ENCODE measurements around the gene SMTNL2.
A peak's percentile ranks its signal among the peaks of the same experiment; 100 is the strongest.

The SMTNL2 gene

DNA sequence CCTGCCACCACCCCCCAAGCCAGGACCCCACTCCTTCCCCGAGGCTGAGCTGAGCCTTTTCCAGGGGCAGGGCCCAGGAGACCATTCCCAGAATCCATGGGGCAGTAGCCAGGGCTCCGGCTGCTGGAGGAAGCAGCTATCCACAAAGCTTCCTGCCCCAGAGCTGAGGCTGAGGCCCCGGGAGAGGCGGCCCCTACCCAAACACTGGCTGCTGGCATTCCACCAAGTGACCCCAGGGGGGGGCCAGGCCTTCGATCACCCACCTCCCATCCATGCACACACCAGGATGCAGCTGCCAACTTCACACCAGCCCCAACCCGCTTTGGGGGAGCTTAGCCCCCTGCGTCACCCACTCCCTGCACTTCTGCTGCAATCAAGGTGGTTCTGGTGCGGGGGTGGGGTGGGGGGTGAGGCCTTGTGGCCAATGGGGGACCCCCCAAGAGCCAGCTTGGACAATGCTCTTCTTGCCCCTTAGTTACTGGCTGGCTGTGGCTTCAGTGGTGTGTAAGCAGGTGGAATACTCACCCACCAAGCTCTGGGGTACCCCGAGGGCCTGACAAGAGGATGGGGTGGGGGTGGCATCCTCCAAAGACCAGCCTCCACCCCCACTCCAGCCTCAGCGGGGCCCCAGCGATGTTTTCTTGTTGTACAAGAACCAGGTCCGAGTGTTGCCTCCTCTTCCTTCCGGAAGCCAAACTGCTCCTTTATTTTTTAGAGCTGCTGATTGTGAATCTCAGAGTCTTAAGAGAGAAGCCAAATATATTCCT is 45.9 kb upstream of the SMTNL2 start:
- TF ChIP-seq, protein P1, sequence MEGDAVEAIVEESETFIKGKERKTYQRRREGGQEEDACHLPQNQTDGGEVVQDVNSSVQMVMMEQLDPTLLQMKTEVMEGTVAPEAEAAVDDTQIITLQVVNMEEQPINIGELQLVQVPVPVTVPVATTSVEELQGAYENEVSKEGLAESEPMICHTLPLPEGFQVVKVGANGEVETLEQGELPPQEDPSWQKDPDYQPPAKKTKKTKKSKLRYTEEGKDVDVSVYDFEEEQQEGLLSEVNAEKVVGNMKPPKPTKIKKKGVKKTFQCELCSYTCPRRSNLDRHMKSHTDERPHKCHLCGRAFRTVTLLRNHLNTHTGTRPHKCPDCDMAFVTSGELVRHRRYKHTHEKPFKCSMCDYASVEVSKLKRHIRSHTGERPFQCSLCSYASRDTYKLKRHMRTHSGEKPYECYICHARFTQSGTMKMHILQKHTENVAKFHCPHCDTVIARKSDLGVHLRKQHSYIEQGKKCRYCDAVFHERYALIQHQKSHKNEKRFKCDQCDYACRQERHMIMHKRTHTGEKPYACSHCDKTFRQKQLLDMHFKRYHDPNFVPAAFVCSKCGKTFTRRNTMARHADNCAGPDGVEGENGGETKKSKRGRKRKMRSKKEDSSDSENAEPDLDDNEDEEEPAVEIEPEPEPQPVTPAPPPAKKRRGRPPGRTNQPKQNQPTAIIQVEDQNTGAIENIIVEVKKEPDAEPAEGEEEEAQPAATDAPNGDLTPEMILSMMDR (IDR thresholded peaks at IDR 0.05) = no peak

DNA sequence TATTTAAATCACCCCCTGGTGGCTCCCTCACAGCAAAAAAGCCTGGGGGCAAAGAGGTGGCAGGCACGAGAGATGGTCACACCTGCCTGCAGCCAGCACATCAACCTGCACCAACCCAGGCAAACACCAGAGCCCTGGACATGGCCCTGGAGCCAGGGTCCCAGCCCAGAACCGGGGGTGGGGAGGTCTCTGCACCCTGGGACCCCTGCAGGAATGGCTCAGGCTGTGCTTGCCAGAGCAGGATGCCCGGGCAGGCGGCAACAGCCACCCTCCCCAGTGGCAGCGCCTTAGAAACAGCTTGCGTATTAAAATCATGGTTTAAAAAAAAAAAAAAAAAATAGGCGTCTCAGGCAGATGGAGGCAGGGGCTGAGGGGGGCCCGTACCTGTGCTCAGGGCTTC is 45.3 kb upstream of the SMTNL2 start:
- TF ChIP-seq, protein P1 (IDR thresholded peaks at IDR 0.05) = no peak

DNA sequence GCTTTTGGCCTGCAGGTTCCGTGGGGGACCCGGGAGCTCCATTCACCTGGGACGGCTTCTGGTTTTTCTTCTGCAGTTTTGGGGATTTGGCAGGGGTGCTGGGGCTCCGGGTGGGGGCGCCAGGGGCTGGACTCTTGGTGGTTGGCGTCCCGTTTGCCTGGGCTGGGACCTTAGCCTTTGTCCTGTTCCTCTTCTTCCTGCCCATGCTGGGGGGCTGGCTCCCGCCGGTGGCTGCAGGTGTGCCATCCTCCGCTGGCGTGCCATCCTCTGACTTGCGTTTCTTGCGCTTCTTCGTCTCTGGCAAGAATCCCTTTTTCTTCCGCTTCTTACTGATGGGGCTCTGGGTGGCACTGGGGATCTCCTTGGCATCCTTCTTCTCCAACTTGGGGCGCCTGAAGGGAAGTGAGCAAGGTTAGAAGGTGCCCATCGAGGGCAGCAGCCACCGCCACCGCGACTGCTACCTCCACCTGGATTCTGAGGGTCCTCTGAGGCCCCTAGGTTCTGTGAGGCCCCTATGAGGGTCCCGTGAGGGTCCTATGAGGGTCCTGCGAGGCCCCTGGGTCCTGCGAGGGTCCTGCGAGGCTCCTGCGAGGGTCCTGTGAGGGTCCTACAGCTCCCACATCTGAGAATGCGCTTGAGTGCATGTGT is 44.6 kb upstream of the SMTNL2 start:
- TF ChIP-seq, protein P1 (IDR thresholded peaks at IDR 0.05) = no peak

DNA sequence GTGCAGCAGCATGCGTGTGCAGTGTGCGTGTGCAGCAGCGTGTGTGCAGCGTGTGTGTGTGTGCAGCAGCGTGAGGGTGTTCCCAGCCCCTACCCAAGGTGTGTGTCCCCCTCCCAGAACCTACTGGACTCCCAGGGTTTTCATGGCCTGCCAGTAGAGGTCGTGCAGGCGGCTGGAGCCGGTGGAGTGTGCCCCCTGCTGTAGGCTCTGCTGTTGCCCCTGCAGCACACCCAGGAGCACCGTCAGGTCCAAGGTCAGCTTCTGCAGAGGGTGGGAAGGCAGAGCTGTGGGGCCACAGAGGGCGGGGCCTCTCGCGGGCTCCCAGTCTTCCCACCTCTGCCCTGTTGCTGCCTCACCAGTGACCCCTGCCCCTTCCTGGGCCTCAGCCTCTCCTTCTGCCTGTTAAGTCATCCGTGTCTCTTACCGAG is 44.1 kb upstream of the SMTNL2 start:
- TF ChIP-seq, protein P1 (IDR thresholded peaks at IDR 0.05) = no peak

DNA sequence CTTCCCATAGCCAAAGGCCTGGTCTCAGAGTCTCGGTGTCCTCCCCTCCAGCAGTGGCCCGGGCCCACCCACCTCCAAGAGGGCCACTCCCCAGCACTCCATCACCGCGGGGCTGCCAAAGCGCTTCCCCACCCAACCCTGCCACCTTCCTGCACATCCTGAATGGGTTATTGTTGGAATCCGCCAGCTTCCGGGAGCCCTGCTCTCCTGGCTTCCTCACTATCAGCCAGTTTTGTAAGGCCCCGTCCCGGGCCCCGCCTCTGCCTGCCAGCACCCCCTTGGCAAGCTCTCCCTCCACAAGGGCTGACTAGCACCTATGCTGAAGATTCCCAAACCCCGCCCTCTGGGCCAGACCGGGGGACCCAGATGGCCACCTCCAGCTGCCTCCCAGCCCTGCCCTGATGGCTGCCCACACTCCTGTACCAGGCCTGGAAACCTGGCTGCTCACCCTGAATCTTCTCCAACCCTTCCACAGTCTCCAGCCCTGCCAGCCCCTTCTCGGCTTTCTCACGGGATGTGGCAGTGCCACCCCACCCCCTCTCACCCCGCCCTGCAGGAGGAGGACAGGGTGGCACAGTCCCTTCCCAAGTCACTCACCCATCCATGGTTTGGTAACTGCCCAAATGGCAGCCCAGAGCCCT is 43.5 kb upstream of the SMTNL2 start:
- TF ChIP-seq, protein P1 (IDR thresholded peaks at IDR 0.05) = no peak

DNA sequence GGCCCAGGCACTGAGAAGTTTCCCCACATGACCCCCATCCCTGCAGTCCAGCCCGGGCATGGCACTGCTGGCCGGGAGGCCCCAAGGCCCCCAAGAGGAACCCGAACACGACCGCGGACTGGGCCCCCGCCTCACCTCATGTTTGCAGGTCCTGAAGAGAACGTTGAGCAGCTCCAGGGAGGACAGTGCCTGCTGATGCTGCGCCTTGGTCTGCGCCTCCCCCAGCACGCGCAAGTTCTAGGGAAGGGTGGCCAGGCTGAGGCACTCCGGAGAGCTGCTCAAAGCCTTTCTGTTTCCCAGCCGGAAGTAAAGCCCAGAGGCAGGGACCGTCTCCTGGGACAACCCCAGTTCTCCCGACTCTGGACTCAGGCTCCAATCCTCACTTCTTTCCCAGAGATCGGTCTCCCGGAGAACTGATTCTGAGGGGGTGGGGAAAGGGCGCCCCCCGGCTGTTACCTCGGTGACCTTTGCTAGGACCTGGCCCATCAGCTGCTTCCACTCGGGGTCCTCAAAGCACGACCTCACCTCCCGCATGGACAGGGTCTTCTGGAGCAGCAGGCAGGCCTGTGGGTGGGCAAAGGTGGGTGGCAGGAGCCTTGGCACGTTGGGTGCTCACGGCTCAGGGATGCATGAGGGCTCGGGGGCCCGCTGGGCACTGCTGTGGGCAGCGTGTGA is 42.9 kb upstream of the SMTNL2 start:
- TF ChIP-seq, protein P1 (IDR thresholded peaks at IDR 0.05) = peak; percentile 26; the same call in 1 of the 2 replicates

DNA sequence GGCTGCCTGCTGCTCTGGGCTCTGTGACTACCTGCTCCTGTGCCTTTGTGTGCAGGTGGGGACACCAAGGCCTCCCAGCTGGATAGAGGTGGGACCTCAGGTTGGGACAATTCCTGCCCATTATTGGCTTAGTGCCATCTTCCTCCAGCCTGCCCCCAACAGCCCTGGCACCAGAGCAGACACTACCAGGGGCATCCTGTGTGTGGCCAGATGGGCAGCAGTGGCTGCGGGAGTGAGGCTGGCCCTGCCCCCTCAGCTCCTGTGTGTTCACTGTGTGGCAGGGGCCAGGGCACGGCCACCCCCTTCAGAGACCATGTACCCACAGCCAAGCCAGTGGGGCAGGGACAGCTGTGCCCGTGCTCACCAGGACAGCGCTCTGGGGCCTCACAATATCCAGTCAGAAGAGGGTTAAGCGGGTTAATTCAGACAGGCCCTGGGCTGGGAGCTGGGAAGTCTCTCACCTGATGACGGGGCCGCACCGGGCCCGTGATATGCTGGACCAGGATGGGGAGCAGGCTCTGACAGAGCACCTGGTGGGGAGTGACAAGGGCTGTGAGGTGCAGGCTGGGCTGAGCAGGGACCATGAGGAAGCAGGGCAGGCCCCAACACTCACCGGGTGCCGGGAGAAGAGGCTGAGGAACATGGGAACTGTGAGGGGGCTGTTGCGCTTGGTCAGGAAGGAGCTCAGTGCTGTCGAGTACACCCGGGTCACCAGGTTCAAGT is 42.2 kb upstream of the SMTNL2 start:
- TF ChIP-seq, protein P1 (IDR thresholded peaks at IDR 0.05) = no peak
